HAP-1 (cell line): ENCODE data around the gene PODXL.

Experiments used
- DNase-seq, 2 experiments: peaks; one replicate each; pipeline ENCODE4 v3.0.0-alpha.2; 2016 to 2020; ENCODE audit warnings: low spot score in 2 of 2
- H3K27me3 ChIP-seq: fragments of 250-450 bp; sonication (Bioruptor Pico); 2 replicates; pipeline ENCODE4 v1.5.1; 2020; ENCODE audit warnings: low read depth, mild to moderate bottlenecking, moderate library complexity
- H3K36me3 ChIP-seq: fragments of 250-450 bp; sonication (Bioruptor Pico); replicated peaks from 2 replicates; pipeline ENCODE4 v1.5.1; 2020; ENCODE audit warnings: mild to moderate bottlenecking
- H3K4me1 ChIP-seq: fragments of 250-450 bp; sonication (Bioruptor Pico); 2 replicates; pipeline ENCODE4 v1.5.1; 2020; ENCODE audit warnings: mild to moderate bottlenecking
- H3K4me3 ChIP-seq: fragments of 250-450 bp; sonication (Bioruptor Pico); 2 replicates; pipeline ENCODE4 v1.5.1; 2020; ENCODE audit warnings: mild to moderate bottlenecking, moderate library complexity
- H3K9me3 ChIP-seq: fragments of 250-450 bp; sonication (Bioruptor Pico); 2 replicates; pipeline ENCODE4 v1.5.1; 2020; ENCODE audit warnings: mild to moderate bottlenecking, moderate library complexity
- in situ Hi-C: fragments of 300-500 bp; cut with MboI; formaldehyde crosslinking; loops from 3 replicates; pipeline ENCODE4 v1.14.3; 2020; ENCODE audit warnings: low sequenced_read_pairs, inconsistent platforms, mixed read lengths

The PODXL gene

GRCh38 chr7:131538813-131539179 is 17.6 kb downstream of the PODXL start:
- H3K36me3 ChIP-seq = no peaks in the 10 kb centered on the region; the same call in 1 of the 2 replicates
- no peaks in the 10 kb centered on the region for H3K9me3 ChIP-seq
- H3K27me3 ChIP-seq = no peaks in the 10 kb centered on the region
- DNase-seq = no peak
- no peak overlapping the region for H3K4me3 ChIP-seq
- H3K4me1 ChIP-seq = no peaks in the 10 kb centered on the region
- in situ Hi-C loops = no loop called here

GRCh38 chr7:131538071-131538812 is 18.2 kb downstream of the PODXL start:
- H3K27me3 ChIP-seq = no peaks in the 10 kb centered on the region

GRCh38 chr7:131537571-131537978 is 18.9 kb downstream of the PODXL start:
- DNase-seq = no peak
- no peak overlapping the region for H3K4me3 ChIP-seq
- no peaks in the 10 kb centered on the region for H3K27me3 ChIP-seq
- no peaks in the 10 kb centered on the region for H3K4me1 ChIP-seq
- no peaks in the 10 kb centered on the region for H3K9me3 ChIP-seq
- H3K36me3 ChIP-seq = no peaks in the 10 kb centered on the region; the same call in 1 of the 2 replicates
- in situ Hi-C loops = no loop called here

More at GRCh38 chr7:131538071-131538812, 18.2 kb downstream of the PODXL start:
- in situ Hi-C loops = no loop called here
- no peaks in the 10 kb centered on the region for H3K4me1 ChIP-seq
- H3K9me3 ChIP-seq = no peaks in the 10 kb centered on the region
- no peaks in the 10 kb centered on the region; the same call in 1 of the 2 replicates for H3K36me3 ChIP-seq
- no peak for DNase-seq
- no peak overlapping the region for H3K4me3 ChIP-seq

- in situ Hi-C loops = no loop called here
Observed at GRCh38 chr7:131536361-131536849, 20.0 kb downstream of the PODXL start.

GRCh38 chr7:131533566-131534561 is 22.6 kb downstream of the PODXL start:
- Histone ChIP-seq H3K27me3 (no peaks in the 10 kb centered on the region), H3K4me1 (no peaks in the 10 kb centered on the region), H3K36me3 (no peaks in the 10 kb centered on the region), H3K9me3 (no peaks in the 10 kb centered on the region), H3K4me3 (no peak overlapping the region)
- in situ Hi-C loops = no loop called here
- no peak for DNase-seq

More at GRCh38 chr7:131536361-131536849, 20.0 kb downstream of the PODXL start:
- H3K27me3 ChIP-seq = no peaks in the 10 kb centered on the region
- H3K36me3 ChIP-seq = no peaks in the 10 kb centered on the region; the same call in 1 of the 2 replicates
- no peak overlapping the region for H3K4me3 ChIP-seq
- H3K9me3 ChIP-seq = no peaks in the 10 kb centered on the region
- H3K4me1 ChIP-seq = no peaks in the 10 kb centered on the region
- DNase-seq = no peak

GRCh38 chr7:131533151-131533559 is 23.3 kb downstream of the PODXL start:
- in situ Hi-C loops = no loop called here
- H3K4me1 ChIP-seq = no peaks in the 10 kb centered on the region
- H3K36me3 ChIP-seq = no peaks in the 10 kb centered on the region

GRCh38 chr7:131532570-131533091 is 23.8 kb downstream of the PODXL start:
- no peak for DNase-seq

More at GRCh38 chr7:131533151-131533559, 23.3 kb downstream of the PODXL start:
- no peak for DNase-seq
- Histone ChIP-seq H3K27me3 (no peaks in the 10 kb centered on the region), H3K9me3 (no peaks in the 10 kb centered on the region), H3K4me3 (no peak overlapping the region)

GRCh38 chr7:131530137-131530536 is 26.3 kb downstream of the PODXL start:
- no peak for DNase-seq
- Histone ChIP-seq H3K4me3 (no peak overlapping the region), H3K27me3 (no peaks in the 10 kb centered on the region), H3K9me3 (no peaks in the 10 kb centered on the region), H3K36me3 (no peaks in the 10 kb centered on the region), H3K4me1 (no peaks in the 10 kb centered on the region)
- in situ Hi-C loops = no loop called here

More at GRCh38 chr7:131532570-131533091, 23.8 kb downstream of the PODXL start:
- in situ Hi-C loops = no loop called here
- Histone ChIP-seq H3K9me3 (no peaks in the 10 kb centered on the region), H3K36me3 (no peaks in the 10 kb centered on the region), H3K4me1 (no peaks in the 10 kb centered on the region), H3K27me3 (no peaks in the 10 kb centered on the region), H3K4me3 (no peak overlapping the region)

GRCh38 chr7:131529617-131530016 is 26.8 kb downstream of the PODXL start:
- Histone ChIP-seq H3K4me1 (peaks cover 1% of the 10 kb centered on the region; the same call in 1 of the 2 replicates), H3K4me3 (no peak overlapping the region), H3K36me3 (no peaks in the 10 kb centered on the region; the same call in 1 of the 2 replicates), H3K9me3 (no peaks in the 10 kb centered on the region), H3K27me3 (no peaks in the 10 kb centered on the region)
- DNase-seq = no peak
- in situ Hi-C loops = no loop called here

- in situ Hi-C loops = no loop called here
- H3K9me3 ChIP-seq = no peaks in the 10 kb centered on the region
- DNase-seq = no peak
- H3K27me3 ChIP-seq = no peaks in the 10 kb centered on the region
- H3K4me1 ChIP-seq = peaks cover 5% of the 10 kb centered on the region; the same call in 1 of the 2 replicates
- no peak overlapping the region for H3K4me3 ChIP-seq
- H3K36me3 ChIP-seq = no peaks in the 10 kb centered on the region; the same call in 1 of the 2 replicates
Observed at GRCh38 chr7:131529179-131529578, 27.2 kb downstream of the PODXL start.

- Histone ChIP-seq H3K4me3 (no peak overlapping the region), H3K9me3 (no peaks in the 10 kb centered on the region), H3K27me3 (no peaks in the 10 kb centered on the region), H3K36me3 (no peaks in the 10 kb centered on the region; the same call in none of the 2 replicates), H3K4me1 (peaks cover 11% of the 10 kb centered on the region)
- DNase-seq = no peak
- in situ Hi-C loops = no loop called here
Observed at GRCh38 chr7:131527456-131527855, 29.0 kb downstream of the PODXL start.

- H3K4me3 ChIP-seq = no peak overlapping the region
- in situ Hi-C loops = no loop called here
- no peak for DNase-seq
Observed at GRCh38 chr7:131525820-131526219, 30.6 kb downstream of the PODXL start.

GRCh38 chr7:131524703-131525102 is 31.7 kb downstream of the PODXL start:
- Histone ChIP-seq H3K36me3 (no peaks in the 10 kb centered on the region; the same call in none of the 2 replicates), H3K4me3 (no peak overlapping the region), H3K9me3 (no peaks in the 10 kb centered on the region), H3K4me1 (peaks cover 23% of the 10 kb centered on the region), H3K27me3 (no peaks in the 10 kb centered on the region)
- in situ Hi-C loops = no loop called here
- no peak for DNase-seq

More at GRCh38 chr7:131525820-131526219, 30.6 kb downstream of the PODXL start:
- Histone ChIP-seq H3K27me3 (no peaks in the 10 kb centered on the region), H3K9me3 (no peaks in the 10 kb centered on the region), H3K4me1 (peaks cover 23% of the 10 kb centered on the region), H3K36me3 (no peaks in the 10 kb centered on the region; the same call in none of the 2 replicates)
